ENCODE results near the gene EEIG1.

GRCh38 chr9:127977884-127978647, 2.7 kb downstream of the EEIG1 start:
- TF ChIP-seq, protein P1, sequence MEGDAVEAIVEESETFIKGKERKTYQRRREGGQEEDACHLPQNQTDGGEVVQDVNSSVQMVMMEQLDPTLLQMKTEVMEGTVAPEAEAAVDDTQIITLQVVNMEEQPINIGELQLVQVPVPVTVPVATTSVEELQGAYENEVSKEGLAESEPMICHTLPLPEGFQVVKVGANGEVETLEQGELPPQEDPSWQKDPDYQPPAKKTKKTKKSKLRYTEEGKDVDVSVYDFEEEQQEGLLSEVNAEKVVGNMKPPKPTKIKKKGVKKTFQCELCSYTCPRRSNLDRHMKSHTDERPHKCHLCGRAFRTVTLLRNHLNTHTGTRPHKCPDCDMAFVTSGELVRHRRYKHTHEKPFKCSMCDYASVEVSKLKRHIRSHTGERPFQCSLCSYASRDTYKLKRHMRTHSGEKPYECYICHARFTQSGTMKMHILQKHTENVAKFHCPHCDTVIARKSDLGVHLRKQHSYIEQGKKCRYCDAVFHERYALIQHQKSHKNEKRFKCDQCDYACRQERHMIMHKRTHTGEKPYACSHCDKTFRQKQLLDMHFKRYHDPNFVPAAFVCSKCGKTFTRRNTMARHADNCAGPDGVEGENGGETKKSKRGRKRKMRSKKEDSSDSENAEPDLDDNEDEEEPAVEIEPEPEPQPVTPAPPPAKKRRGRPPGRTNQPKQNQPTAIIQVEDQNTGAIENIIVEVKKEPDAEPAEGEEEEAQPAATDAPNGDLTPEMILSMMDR (tag by site-specific recombination; IDR thresholded peaks at IDR 0.05) = no peak
- TF ChIP-seq ZNF114 (tag by site-specific recombination; IDR thresholded peaks at IDR 0.05) (no peak), ZBTB21 (tag by site-specific recombination; IDR thresholded peaks at IDR 0.05) (no peak), REPIN1 (tag by site-specific recombination; IDR thresholded peaks at IDR 0.05; ENCODE audit: low read depth) (no peak), PBX3 (CRISPR knock-in tag; IDR thresholded peaks at IDR 0.05) (no peak), KLF1 (tag by site-specific recombination; IDR thresholded peaks at IDR 0.05) (no peak), PRDM1 (tag by site-specific recombination; IDR thresholded peaks at IDR 0.05) (no peak), ZNF776 (tag by site-specific recombination; IDR thresholded peaks at IDR 0.05; ENCODE audit: borderline replicate concordance) (no peak), ZNF169 (tag by site-specific recombination; IDR thresholded peaks at IDR 0.05) (no peak), ZNF830 (tag by site-specific recombination; IDR thresholded peaks at IDR 0.05; ENCODE audit: low read depth) (no peak), ZNF768 (tag by site-specific recombination; IDR thresholded peaks at IDR 0.05) (0 out of 2 replicates have a peak, but pooled peaks have one; percentile 47)
- TF ChIP-seq, protein P2, sequence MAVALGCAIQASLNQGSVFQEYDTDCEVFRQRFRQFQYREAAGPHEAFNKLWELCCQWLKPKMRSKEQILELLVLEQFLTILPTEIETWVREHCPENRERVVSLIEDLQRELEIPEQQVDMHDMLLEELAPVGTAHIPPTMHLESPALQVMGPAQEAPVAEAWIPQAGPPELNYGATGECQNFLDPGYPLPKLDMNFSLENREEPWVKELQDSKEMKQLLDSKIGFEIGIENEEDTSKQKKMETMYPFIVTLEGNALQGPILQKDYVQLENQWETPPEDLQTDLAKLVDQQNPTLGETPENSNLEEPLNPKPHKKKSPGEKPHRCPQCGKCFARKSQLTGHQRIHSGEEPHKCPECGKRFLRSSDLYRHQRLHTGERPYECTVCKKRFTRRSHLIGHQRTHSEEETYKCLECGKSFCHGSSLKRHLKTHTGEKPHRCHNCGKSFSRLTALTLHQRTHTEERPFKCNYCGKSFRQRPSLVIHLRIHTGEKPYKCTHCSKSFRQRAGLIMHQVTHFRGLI (tag by site-specific recombination; IDR thresholded peaks at IDR 0.05) = no peak

Measured in HEK293 (cell line).